ENCODE data around the gene USP3.

DNA sequence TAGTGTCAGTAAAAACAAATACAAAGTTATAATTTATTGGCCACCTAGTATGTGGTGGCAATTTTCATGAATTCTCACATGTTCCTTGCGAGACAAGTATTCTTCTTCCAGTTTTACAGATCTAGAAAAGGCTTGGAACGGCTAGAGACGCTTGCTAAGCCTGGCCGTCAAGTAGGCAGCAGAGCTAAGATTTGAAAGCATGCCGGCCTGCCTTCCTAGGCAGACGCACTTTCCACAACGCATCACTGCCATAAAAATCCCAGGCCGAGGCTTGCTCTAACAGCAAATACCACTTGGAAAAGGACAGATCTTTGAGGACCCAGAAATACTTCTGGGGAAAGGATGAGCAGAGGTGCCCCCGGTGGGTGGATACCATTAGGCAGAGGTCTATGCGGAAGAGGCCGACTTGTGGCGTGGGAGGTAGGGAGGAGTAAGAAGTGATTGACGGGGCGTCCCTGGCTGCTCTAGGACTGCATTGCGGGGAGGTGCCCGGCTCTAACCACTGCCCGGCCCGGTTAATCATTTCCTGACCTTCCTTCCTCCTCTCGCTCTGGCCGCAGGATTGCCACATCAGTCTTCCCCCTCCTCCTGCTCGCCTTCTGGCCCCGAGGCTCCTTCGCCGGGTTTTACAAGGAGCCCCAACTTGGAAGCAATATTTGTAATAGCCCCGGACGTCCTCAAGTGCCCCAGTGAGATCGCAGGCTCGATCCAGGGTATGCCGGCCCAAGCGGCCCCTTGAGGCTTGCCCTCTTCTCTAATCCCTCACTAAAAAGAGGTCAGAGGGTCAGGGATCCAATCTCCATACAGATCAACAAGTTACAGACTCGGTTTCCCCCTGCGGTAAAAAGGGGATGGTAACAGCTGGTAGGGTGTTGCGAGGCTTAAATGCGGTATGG lies 1.3 kb upstream of the USP3 start:
- TF ChIP-seq, protein P1, sequence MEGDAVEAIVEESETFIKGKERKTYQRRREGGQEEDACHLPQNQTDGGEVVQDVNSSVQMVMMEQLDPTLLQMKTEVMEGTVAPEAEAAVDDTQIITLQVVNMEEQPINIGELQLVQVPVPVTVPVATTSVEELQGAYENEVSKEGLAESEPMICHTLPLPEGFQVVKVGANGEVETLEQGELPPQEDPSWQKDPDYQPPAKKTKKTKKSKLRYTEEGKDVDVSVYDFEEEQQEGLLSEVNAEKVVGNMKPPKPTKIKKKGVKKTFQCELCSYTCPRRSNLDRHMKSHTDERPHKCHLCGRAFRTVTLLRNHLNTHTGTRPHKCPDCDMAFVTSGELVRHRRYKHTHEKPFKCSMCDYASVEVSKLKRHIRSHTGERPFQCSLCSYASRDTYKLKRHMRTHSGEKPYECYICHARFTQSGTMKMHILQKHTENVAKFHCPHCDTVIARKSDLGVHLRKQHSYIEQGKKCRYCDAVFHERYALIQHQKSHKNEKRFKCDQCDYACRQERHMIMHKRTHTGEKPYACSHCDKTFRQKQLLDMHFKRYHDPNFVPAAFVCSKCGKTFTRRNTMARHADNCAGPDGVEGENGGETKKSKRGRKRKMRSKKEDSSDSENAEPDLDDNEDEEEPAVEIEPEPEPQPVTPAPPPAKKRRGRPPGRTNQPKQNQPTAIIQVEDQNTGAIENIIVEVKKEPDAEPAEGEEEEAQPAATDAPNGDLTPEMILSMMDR (IDR thresholded peaks at IDR 0.05): peak in 1 of 3 donors; percentile 30
- no peak for TF ChIP-seq EP300 (IDR thresholded peaks at IDR 0.05)
- TF ChIP-seq POLR2A (IDR thresholded peaks at IDR 0.05): peak; percentile 59
